IPS DF 19.7 (cell line): ENCODE data around the gene ICAM1.
"Not testable (repeated sequence)": the region's sequence is repeated elsewhere in the genome, so short reads cannot be mapped to it uniquely, and the experiment has no call there.

Experiments used
- DNase-seq: peaks from one replicate; pipeline ENCODE4 v3.0.0-alpha.2; 2013; ENCODE audit warnings: low read depth, low spot score

ICAM1 gene

GRCh38 chr19:10277795-10278589 lies 7.1 kb downstream of the ICAM1 start:
- no peak for DNase-seq

GRCh38 chr19:10278935-10279334 lies 8.0 kb downstream of the ICAM1 start:
- DNase-seq = no peak

GRCh38 chr19:10279737-10280442 lies 9.0 kb downstream of the ICAM1 start:
- no peak for DNase-seq

GRCh38 chr19:10282043-10282442 lies 11.1 kb downstream of the ICAM1 start:
- DNase-seq = not testable (repeated sequence)

GRCh38 chr19:10283301-10284064 lies 12.6 kb downstream of the ICAM1 start:
- DNase-seq = no peak

- no peak for DNase-seq
These were observed 13.4 kb downstream of the ICAM1 start for GRCh38 chr19:10284065-10284959.

- DNase-seq = no peak
These were observed 14.0 kb downstream of the ICAM1 start for GRCh38 chr19:10284960-10285278.

- DNase-seq = no peak
These were observed 14.5 kb downstream of the ICAM1 start for GRCh38 chr19:10285393-10285792.

GRCh38 chr19:10286803-10287737 lies 16.1 kb downstream of the ICAM1 start, which contains the start of gene ICAM4:
ICAM4 (plus strand) TSS chr19:10286955; CDS start chr19:10287013, 58 bp downstream.
- DNase-seq = no peak

GRCh38 chr19:10288662-10289166 lies 17.8 kb downstream of the ICAM1 start:
- no peak for DNase-seq

- no peak for DNase-seq
These were observed 18.4 kb downstream of the ICAM1 start for GRCh38 chr19:10289167-10289835.

GRCh38 chr19:10289836-10290356 lies 19.0 kb downstream of the ICAM1 start, which contains the start of gene ICAM5:
ICAM5 (plus strand) TSS chr19:10289952; CDS start chr19:10290044, 92 bp downstream.
- DNase-seq = no peak

- DNase-seq = no peak
These were observed 19.5 kb downstream of the ICAM1 start for GRCh38 chr19:10290357-10290875.

GRCh38 chr19:10290876-10291553 lies 20.1 kb downstream of the ICAM1 start:
- no peak for DNase-seq

- no peak for DNase-seq
These were observed 20.8 kb downstream of the ICAM1 start for GRCh38 chr19:10291554-10292205.

GRCh38 chr19:10292206-10292788 lies 21.4 kb downstream of the ICAM1 start:
- no peak for DNase-seq
